PFSK-1 (cell line): Measurements from ENCODE around the gene FAAH.

Experiments
- FOXP2 ChIP-seq: optimal IDR thresholded peaks from 2 replicates; pipeline ENCODE3; 2011; ENCODE audit warnings: borderline replicate concordance, control low read depth, inconsistent platforms; ENCODE audit not compliant: insufficient read depth; ENCODE audit errors: extremely low read length, extremely low read depth
- POLR2AphosphoS5 ChIP-seq: IDR thresholded peaks from 2 replicates; pipeline ENCODE4 v1.6.1; 2012; ENCODE audit warnings: low read depth, mild to moderate bottlenecking, control low read depth, low read length, moderate library complexity
- SIN3A ChIP-seq: IDR thresholded peaks from 2 replicates; pipeline ENCODE4 v1.6.1; 2012; ENCODE audit warnings: mild to moderate bottlenecking, low read length, moderate library complexity, borderline replicate concordance; ENCODE audit not compliant: insufficient read depth
- TAF1 ChIP-seq: IDR thresholded peaks from 2 replicates; pipeline ENCODE4 v1.6.1; 2012; ENCODE audit warnings: low read length, control low read depth, borderline replicate concordance; ENCODE audit not compliant: insufficient read depth
- TF ChIP-seq, protein P1 (sequence below), 2 experiments: IDR thresholded peaks; 2 replicates each; pipeline versions ENCODE4 v1.6.1 to v1.8.0; 2011 to 2012; ENCODE audit warnings: low read depth in 2 of 2, low read length in 2 of 2, control low read depth in 1 of 2, inconsistent platforms in 1 of 2, mild to moderate bottlenecking in 1 of 2, moderate library complexity in 1 of 2; ENCODE audit not compliant: insufficient read depth in 1 of 2

DNA sequence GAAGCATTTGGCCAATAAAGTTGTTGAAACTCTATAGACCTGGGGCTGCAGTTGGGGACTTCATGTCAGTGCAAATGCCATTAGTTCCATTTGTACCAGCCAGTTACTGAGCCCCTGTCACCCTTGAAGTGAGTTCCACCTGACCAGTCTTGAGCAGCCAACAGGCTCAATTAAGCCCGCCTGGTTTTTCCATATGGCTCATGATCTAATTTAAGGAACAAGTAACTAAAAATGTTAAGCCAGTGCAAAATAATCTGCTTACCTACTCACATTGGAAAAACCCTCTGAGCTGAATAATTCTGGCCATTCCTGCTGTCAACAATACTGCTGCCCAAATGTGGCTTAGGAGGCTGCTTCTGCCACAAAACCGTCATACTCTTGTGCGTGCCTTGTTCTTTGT, 32.0 kb upstream of the FAAH start:
- TF ChIP-seq POLR2AphosphoS5, result no peak
- no peak for TF ChIP-seq FOXP2
- TF ChIP-seq TAF1, result no peak
- TF ChIP-seq, protein P1, sequence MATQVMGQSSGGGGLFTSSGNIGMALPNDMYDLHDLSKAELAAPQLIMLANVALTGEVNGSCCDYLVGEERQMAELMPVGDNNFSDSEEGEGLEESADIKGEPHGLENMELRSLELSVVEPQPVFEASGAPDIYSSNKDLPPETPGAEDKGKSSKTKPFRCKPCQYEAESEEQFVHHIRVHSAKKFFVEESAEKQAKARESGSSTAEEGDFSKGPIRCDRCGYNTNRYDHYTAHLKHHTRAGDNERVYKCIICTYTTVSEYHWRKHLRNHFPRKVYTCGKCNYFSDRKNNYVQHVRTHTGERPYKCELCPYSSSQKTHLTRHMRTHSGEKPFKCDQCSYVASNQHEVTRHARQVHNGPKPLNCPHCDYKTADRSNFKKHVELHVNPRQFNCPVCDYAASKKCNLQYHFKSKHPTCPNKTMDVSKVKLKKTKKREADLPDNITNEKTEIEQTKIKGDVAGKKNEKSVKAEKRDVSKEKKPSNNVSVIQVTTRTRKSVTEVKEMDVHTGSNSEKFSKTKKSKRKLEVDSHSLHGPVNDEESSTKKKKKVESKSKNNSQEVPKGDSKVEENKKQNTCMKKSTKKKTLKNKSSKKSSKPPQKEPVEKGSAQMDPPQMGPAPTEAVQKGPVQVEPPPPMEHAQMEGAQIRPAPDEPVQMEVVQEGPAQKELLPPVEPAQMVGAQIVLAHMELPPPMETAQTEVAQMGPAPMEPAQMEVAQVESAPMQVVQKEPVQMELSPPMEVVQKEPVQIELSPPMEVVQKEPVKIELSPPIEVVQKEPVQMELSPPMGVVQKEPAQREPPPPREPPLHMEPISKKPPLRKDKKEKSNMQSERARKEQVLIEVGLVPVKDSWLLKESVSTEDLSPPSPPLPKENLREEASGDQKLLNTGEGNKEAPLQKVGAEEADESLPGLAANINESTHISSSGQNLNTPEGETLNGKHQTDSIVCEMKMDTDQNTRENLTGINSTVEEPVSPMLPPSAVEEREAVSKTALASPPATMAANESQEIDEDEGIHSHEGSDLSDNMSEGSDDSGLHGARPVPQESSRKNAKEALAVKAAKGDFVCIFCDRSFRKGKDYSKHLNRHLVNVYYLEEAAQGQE (IDR thresholded peaks at IDR 0.05; ENCODE audit: insufficient read depth in 1 of 2, low read depth in 2 of 2, low read length in 2 of 2), result no peak
- TF ChIP-seq SIN3A, result no peak
